Measurements from ENCODE around the gene ZNF701. TPM values are rescaled to one million over a fixed set of nuclear protein-coding genes. Genes with fewer than 3 reads are reported as not detected.
"Not testable (repeated sequence)": the region's sequence is repeated elsewhere in the genome, so short reads cannot be mapped to it uniquely, and the experiment has no call there.

ZNF701 gene
- total RNA-seq, 3 donors from 2014 or later: 14.6 to 27.5 (median 21.0) TPM

DNA sequence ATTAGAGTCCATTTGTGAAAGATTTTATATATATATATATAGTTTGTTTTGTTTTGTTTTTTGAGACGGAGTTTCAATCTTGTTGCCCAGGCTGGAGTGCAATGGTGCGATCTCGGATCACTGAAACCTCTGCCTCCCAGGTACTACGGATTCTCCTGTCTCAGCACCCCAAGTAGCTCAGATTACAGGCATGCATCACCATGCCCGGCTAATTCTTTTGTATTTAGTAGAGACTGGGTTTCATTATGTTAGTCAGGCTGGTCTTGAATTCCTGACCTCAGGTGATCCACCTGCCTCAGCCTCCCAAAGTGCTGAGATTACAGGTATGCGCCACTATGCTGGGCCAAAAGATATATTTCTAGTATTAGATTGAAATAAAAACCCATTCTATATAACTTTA lies 4.0 kb upstream of the ZNF701 start:
- H3K9me3 ChIP-seq: peaks cover 14 to 30% of the 10 kb centered on the region in 2 donors
- H3K4me3 ChIP-seq: no peak overlapping the region
- no peaks in the 10 kb centered on the region for H3K4me1 ChIP-seq
- no peaks in the 10 kb centered on the region for H3K27me3 ChIP-seq
- no peak overlapping the region for H3K27ac ChIP-seq
- H3K36me3 ChIP-seq: no peaks in the 10 kb centered on the region
- no peak for DNase-seq (ENCODE audit: low spot score in 2 of 2)
- intact Hi-C loops (cut with DNase I; ENCODE audit: low total_unique reads): no loop called here
- TF ChIP-seq POLR2AphosphoS5 (IDR thresholded peaks at IDR 0.05) (no peak), POLR2A (IDR thresholded peaks at IDR 0.05) (no peak)
- TF ChIP-seq, protein P1, sequence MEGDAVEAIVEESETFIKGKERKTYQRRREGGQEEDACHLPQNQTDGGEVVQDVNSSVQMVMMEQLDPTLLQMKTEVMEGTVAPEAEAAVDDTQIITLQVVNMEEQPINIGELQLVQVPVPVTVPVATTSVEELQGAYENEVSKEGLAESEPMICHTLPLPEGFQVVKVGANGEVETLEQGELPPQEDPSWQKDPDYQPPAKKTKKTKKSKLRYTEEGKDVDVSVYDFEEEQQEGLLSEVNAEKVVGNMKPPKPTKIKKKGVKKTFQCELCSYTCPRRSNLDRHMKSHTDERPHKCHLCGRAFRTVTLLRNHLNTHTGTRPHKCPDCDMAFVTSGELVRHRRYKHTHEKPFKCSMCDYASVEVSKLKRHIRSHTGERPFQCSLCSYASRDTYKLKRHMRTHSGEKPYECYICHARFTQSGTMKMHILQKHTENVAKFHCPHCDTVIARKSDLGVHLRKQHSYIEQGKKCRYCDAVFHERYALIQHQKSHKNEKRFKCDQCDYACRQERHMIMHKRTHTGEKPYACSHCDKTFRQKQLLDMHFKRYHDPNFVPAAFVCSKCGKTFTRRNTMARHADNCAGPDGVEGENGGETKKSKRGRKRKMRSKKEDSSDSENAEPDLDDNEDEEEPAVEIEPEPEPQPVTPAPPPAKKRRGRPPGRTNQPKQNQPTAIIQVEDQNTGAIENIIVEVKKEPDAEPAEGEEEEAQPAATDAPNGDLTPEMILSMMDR (IDR thresholded peaks at IDR 0.05): no peak

DNA sequence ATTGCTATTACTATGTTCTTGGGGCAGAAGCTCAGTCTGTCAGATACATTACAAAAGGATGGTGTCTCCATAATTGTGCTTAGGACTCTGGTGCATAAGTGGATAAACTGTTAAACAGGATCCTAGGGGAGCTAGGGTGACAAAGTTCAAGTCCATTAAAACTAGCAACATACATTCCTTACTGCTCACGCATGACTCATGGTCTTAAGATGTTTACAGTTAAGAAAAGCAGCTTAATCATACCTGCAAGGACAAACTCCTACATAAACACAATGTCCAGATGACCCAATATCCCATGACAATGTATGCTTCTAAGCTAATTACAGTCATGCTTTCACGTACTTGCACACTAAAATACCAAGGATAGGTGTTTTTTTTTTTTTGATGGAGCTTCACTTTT lies 3.5 kb upstream of the ZNF701 start:
- TF ChIP-seq POLR2A (IDR thresholded peaks at IDR 0.05) (no peak), POLR2AphosphoS5 (IDR thresholded peaks at IDR 0.05) (no peak)
- TF ChIP-seq, protein P1 (IDR thresholded peaks at IDR 0.05): no peak
- no peak for DNase-seq (ENCODE audit: low spot score in 2 of 2)
- Histone ChIP-seq H3K4me3 (no peak overlapping the region), H3K27ac (no peak overlapping the region), H3K9me3 (peaks cover 9 to 25% of the 10 kb centered on the region in 2 donors), H3K36me3 (no peaks in the 10 kb centered on the region), H3K4me1 (no peaks in the 10 kb centered on the region), H3K27me3 (no peaks in the 10 kb centered on the region)
- intact Hi-C loops (cut with DNase I; ENCODE audit: low total_unique reads): no loop called here

DNA sequence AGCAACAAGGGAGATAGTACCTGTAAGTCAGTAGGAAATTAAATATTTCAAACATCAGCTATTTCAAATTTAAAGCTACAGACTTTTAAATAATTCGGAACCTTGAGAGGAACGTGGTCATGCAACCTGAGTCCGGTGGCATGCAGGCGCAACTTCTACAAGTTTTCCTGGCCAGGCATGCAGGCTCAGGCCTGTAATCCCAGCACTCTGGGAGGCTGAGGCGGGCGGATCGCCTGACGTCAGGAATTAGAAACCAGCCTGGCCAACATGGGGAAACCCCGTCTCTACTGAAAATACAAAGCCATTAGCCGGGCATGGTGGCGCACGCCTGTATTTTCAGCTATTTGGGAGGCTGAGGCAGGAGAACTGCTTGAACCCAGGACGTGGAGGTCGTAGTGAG lies 2.2 kb upstream of the ZNF701 start:
- DNase-seq (ENCODE audit: low spot score in 2 of 2): no peak
- Histone ChIP-seq H3K4me1 (no peaks in the 10 kb centered on the region), H3K36me3 (no peaks in the 10 kb centered on the region), H3K4me3 (no peak overlapping the region), H3K27me3 (no peaks in the 10 kb centered on the region), H3K9me3 (peaks cover 3 to 18% of the 10 kb centered on the region in 2 donors), H3K27ac (no peak overlapping the region)
- TF ChIP-seq POLR2A (IDR thresholded peaks at IDR 0.05) (no peak), POLR2AphosphoS5 (IDR thresholded peaks at IDR 0.05) (no peak)
- TF ChIP-seq, protein P1 (IDR thresholded peaks at IDR 0.05): no peak
- intact Hi-C loops (cut with DNase I; ENCODE audit: low total_unique reads): no loop called here

DNA sequence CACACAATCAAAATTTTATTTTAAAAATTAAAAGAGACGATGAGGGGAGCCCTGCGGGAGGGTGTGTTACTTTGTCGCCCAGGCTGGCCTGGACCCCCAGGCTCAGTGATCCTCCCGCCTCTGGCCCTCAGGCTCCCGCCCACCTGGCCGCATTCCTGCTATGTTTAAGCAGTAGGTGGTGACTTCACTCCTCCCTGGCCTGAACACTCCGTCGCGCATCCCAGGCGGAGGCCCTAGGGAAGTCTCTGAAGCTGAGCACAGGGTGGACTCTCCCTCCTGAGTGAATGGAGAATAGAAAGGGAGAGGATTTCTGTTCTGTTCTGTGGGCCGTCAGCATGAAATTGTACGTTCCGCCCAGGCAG lies 468 bp upstream of the ZNF701 start:
- H3K4me1 ChIP-seq; H3K36me3 ChIP-seq; intact Hi-C loops (cut with DNase I; ENCODE audit: low total_unique reads); H3K9me3 ChIP-seq; H3K27me3 ChIP-seq: not testable (repeated sequence)
- peak overlapping the region; percentile 83 to 84 (median 84) for H3K4me3 ChIP-seq
- peak; percentile 24 to 54 for DNase-seq (ENCODE audit: low spot score in 2 of 2)
- peak overlapping the region; percentile 84 to 90 for H3K27ac ChIP-seq

DNA sequence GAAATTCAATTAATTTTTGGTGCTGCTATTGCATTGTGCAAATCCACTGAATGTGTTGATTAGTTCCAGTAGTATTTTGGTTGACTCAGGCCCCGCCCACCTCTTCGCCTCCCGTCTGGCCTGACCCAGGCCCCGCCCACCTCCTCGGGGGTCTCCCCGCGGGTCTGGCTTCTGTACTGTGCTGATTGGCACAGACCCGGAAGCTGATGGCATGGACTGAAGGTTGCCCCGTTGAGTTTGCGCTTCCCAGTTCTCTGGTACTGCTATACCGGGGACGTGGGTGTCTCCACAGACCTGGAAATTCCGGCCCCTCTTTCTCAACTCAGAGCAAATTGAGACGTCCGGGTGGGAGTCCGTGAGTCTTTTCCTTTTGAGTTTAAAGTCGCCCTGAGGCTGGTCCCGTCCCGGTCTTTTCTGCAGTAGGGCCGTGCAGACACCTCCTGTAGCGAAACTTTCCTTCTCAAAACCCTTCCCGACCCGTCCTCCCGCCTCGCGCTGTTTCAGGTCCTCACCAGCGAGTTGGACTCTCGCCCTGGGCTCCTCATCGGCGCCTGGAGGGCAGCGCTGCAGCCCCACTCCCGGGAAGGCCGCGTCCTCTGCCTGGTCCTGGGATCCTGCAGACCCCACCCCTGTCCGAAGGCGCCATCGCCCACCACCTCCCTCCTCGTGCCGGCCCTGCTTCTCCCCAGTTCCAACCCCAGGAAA lies 14.8 kb downstream of the ZNF701 start:
- H3K4me1 ChIP-seq: no peaks in the 10 kb centered on the region
- intact Hi-C loops (cut with DNase I; ENCODE audit: low total_unique reads): no loop called here
- no peaks in the 10 kb centered on the region for H3K27me3 ChIP-seq
- TF ChIP-seq POLR2AphosphoS5 (IDR thresholded peaks at IDR 0.05) (no peak), POLR2A (IDR thresholded peaks at IDR 0.05) (no peak)
- TF ChIP-seq, protein P1 (IDR thresholded peaks at IDR 0.05): no peak
- DNase-seq (ENCODE audit: low spot score in 2 of 2): no peak
- H3K4me3 ChIP-seq: peak overlapping the region in 1 of 3 donors; percentile 25
- H3K9me3 ChIP-seq: peaks cover 3 to 17% of the 10 kb centered on the region in 2 donors
- H3K36me3 ChIP-seq: no peaks in the 10 kb centered on the region
- no peak overlapping the region for H3K27ac ChIP-seq

All from breast epithelium (tissue), 4 donors.